ENCODE results near the gene ANKFN1.
"Not testable (repeated sequence)": the region's sequence is repeated elsewhere in the genome, so short reads cannot be mapped to it uniquely, and the experiment has no call there.

The ANKFN1 gene

GRCh38 chr17:56182081-56182480, 28.8 kb downstream of the ANKFN1 start:
- no peak for DNase-seq

- no peak for DNase-seq
These were observed 31.4 kb downstream of the ANKFN1 start for GRCh38 chr17:56184650-56185049.

GRCh38 chr17:56185491-56186221, 32.4 kb downstream of the ANKFN1 start:
- no peak for DNase-seq

- DNase-seq: peak in 1 of 2 experiments; percentile 12
These were observed 33.0 kb downstream of the ANKFN1 start for GRCh38 chr17:56186222-56186786.

GRCh38 chr17:56203430-56203829, 50.2 kb downstream of the ANKFN1 start:
- no peak for DNase-seq

GRCh38 chr17:56206351-56206750, 53.1 kb downstream of the ANKFN1 start:
- DNase-seq: no peak

GRCh38 chr17:56213031-56213430, 59.8 kb downstream of the ANKFN1 start:
- no peak for DNase-seq

GRCh38 chr17:56217921-56218320, 64.6 kb downstream of the ANKFN1 start:
- DNase-seq: no peak

- DNase-seq: no peak
These were observed 69.0 kb downstream of the ANKFN1 start for GRCh38 chr17:56222255-56222654.

GRCh38 chr17:56230660-56231059, 77.4 kb downstream of the ANKFN1 start:
- DNase-seq: peak; percentile 26 to 31

GRCh38 chr17:56231252-56231651, 78.0 kb downstream of the ANKFN1 start:
- no peak for DNase-seq

- DNase-seq: peak in 1 of 2 experiments; percentile 8
These were observed 78.4 kb downstream of the ANKFN1 start for GRCh38 chr17:56231693-56232092.

- no peak for DNase-seq
These were observed 91.1 kb downstream of the ANKFN1 start for GRCh38 chr17:56244268-56244890.

- no peak for DNase-seq
These were observed 94.5 kb downstream of the ANKFN1 start for GRCh38 chr17:56247816-56248215.

GRCh38 chr17:56257075-56257474, 103.8 kb downstream of the ANKFN1 start:
- no peak for DNase-seq

GRCh38 chr17:56260376-56261002, 107.2 kb downstream of the ANKFN1 start:
- no peak for DNase-seq

- DNase-seq: no peak
These were observed 109.5 kb downstream of the ANKFN1 start for GRCh38 chr17:56262803-56263202.

- DNase-seq: no peak
These were observed 116.5 kb downstream of the ANKFN1 start for GRCh38 chr17:56269556-56270389.

- DNase-seq: no peak
These were observed 121.2 kb downstream of the ANKFN1 start for GRCh38 chr17:56274491-56274890.

- DNase-seq: no peak
These were observed 131.2 kb downstream of the ANKFN1 start for GRCh38 chr17:56284482-56284881.

GRCh38 chr17:56288786-56289185, 135.5 kb downstream of the ANKFN1 start:
- not testable (repeated sequence) for DNase-seq

- no peak for DNase-seq
These were observed 136.0 kb downstream of the ANKFN1 start for GRCh38 chr17:56289321-56289720.
